Measurements from ENCODE around the gene TMEM161A.

The TMEM161A gene

DNA sequence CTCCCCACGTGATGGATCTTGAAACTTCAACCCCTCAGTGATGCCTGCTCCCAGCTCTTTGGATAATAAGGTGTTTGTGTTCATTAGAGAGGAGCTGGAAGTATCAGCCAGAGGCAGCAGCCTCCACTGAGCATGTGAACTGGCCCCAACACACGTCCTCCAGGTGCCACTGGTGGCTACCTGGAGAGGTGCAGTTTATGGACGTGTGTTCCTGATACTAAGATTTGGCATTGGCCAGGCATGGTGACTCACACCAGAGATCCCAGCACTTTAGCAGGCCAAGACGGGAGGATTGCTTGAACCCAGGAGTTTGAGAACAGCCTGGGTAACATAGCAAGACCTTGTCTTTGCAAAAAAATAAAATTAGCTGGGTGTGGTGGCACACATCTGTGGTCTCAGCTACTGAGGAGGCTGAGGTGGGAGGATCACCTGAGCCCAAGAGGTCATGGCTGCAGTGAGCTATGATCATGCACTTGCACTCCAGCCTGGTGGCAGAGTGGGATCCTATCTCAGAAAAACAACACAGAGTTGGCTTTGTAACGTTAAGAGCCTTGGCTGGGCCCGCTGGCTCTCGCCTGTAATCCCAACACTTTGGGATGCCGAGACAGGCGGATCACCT, 40.1 kb downstream of the TMEM161A start:
- DNase-seq (ENCODE audit: low spot score), result no peak

DNA sequence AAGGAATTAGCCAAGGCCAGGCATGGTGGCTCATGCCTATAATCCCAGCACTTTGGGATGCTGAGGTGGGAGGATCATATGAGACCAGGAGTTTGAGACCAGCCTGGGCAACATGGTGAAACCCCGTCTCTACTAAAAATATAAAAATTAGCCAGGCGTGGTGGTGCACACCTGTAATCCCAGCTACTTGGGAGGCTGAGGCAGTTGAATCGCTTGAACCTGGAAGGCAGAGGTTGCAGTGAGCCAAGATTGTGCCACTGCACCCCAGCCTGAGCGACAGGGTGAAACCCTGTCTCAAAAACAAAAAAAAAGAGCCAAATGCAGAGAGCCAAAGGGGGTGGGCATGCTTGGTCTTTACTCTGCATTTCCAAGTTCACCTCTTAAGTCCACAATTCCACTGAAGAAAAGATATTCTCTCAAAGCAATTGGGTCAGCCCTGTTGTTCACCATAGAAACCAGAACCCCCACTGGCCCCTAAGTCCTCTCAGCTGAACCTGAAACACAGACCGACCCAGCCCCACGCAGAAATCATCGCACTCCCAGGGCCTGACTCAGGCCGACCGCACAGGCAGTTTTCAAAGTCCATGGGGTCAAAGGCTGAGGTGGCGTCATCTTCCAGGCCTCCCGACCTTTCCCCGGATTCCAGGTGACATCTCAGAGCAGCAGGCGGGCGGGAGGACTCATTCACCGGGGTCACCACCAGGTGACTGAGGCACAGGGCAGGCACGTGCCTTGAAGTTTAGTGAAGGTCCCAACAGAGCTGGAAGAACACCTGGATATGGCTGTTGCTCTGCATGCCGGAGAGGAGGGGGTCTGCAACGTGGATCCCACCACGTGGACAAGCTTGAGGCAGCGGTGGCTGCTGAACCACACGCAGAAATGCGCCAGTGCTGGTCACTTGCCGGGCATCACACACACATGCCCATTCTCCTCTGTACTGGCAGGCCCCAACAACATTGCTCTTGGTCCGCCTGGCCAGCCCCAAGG, 41.3 kb downstream of the TMEM161A start:
- no peak for DNase-seq (ENCODE audit: low spot score)

DNA sequence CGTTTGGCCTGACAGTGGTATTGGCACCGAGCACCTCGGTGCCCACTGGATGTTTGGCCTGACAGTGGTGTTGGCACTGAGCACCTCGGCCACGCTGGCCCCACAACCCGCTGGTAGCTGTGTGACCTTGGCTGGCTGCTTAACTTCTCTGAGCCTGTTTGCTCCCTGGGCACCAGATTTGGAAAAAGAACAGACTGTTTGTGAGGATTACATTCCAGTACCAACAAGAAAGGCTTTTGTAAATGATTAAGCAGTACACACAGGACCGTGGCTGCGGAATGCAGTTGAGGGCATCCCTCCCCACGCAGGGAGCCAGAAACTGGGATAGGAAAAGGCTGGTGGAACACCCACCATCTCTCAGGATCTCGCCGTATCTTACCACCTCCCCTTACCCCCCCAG, 42.6 kb downstream of the TMEM161A start:
- no peak for DNase-seq (ENCODE audit: low spot score)

DNA sequence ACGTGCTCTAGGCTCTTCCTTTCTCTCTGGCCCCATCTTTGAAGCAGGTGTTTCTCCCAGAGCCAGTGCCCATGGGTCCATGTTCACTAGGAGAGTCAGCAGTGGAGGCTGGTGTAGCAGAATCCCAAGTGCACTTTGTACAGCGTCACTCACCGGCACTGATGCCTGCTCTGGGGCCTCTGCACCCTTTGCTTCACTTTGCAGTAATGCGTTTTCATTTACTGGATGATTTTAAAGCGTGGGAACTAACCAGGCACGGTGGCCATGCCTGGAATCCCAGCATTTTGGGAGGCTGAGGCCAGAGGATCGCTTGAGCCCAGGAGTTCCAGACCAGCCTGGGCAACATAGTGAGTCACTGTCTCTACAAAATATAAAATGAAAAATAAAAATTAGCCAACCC, 43.8 kb downstream of the TMEM161A start:
- no peak for DNase-seq (ENCODE audit: low spot score)

DNA sequence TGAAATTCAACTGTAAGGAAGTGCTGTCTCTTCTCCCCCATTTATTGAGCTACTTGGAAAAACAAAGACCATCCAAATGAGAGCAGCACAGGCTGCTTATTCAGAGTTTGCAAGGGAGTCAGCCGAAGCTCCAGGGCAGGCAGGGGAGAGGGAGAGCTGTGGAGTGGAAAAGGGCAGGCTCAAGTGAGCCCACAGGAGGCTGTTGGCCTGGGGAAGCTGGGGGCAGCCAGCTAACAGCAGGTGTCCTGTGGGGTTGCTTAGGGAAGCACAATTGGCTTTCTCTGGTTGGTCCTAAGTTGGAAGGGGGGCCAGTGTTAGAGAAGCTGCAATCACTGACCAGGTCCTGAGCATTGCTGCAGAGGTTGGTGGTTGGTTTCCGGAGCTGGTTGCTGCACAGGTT, 50.6 kb downstream of the TMEM161A start:
- no peak for DNase-seq (ENCODE audit: low spot score)

DNA sequence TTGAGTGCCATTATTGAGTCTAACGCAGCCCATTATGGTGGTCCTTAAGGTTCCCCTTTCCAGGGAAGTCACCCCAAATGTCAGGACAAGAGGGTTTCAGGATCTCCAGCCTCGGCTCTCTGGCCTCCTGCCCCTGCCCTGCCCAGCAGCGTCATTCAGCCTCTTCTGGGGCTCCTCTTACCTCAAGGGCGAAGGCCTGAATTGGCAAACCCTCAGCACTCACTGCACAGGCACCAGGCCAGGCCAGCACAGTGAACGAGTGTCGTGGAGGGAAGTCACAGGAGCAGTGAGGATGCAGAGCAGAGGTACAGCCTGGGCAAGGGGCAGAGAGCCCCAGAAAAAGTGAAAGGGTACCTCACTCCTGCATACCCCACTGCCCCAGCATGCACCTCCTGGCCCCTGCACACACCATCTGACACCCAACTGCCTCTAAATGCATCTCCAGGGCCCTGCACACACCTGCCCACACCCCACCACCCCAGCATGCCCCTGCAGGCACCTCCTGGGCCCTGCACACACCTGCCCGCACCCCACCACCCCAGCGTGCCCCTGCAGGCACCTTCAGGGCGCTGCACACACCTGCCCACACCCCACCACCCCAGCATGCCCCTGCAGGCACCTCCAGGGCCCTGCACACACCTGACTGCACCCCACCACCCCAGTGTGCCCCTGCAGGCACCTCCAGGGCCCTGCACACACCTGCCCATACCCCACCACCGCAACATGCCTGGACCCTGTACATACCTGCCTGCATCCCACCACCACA, 54.7 kb downstream of the TMEM161A start:
- DNase-seq (ENCODE audit: low spot score), result no peak

DNA sequence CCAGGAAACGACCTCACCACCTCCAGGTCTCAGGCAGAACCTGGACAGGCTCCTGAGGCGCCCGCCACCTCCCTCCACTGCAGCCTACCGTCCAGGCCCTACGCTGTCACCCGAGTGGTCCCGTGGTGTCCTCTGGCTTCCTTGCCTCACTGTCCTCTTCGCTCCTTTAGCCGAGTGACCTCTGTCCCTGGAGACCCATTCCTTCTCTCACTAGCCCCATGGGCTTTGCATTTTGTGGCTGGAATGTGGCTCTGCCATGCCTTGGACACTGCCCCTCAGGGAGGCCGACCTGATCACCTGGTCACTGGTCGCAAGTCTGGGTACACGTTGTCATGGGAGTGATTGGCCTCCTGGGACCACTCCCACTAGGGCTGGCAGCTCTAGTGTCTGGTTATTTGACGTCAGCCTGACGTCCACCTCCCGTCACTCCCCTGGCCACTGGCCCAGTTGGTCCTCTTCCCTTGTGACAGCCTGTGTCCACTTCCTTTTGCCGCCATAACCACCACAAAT, 56.6 kb downstream of the TMEM161A start:
- no peak for DNase-seq (ENCODE audit: low spot score)

DNA sequence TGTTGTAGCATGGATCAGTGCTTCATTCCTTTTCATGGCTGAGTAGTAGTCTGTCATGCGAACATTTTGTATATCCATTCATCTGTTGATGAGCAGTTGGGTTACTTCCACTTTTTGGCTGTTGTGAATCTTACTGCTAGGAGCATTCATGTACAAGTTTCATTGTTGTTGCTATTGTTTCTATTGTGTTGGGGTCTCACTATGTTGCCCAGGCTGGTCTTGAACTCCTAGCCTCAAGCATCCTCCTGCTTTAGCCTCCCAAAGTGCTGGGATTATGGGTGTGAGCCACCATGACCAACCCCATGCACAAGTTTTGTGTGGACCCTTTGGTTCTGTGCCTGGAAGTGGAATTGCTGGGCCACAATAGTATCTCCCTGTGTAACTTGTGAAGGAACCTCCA, 58.7 kb downstream of the TMEM161A start:
- DNase-seq (ENCODE audit: low spot score), result no peak

DNA sequence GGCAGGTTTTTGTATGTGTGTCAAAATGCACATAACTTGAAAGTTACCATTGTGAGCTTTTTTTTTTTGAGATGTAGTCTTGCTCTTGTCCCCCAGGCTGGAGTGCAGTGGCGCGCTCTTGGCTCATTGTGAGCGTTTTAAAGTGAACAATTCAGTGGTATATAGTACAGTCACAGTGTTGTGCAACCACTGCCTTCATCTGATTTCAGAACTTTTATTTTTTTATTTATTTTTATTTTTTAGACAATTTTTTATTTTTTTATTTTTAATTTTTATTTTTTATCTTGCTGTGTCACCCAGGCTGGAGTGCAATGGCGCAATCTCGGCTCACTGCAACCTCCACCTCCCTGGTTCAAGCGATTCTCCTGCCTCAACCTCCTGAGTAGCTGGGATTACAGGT, 59.5 kb downstream of the TMEM161A start:
- DNase-seq (ENCODE audit: low spot score), result no peak

DNA sequence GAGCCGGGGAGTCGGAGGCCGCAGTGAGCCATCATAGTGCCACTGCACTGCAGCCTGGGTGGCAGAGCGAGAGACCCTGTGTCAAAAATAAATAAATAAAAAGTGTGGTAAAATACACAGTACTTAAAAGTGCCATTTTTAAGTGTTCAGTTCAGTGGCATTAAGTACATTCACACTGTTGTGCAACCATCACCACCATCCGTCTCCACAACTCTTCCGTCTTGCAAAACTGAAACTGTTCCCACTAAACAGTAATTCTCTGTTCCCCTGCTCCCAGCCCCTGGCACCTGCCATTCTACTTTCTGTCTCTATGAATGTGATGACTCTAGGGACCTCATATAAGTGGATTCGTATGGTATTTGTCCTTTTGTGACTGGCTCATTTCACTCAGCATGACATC, 61.2 kb downstream of the TMEM161A start:
- DNase-seq (ENCODE audit: low spot score), result no peak

DNA sequence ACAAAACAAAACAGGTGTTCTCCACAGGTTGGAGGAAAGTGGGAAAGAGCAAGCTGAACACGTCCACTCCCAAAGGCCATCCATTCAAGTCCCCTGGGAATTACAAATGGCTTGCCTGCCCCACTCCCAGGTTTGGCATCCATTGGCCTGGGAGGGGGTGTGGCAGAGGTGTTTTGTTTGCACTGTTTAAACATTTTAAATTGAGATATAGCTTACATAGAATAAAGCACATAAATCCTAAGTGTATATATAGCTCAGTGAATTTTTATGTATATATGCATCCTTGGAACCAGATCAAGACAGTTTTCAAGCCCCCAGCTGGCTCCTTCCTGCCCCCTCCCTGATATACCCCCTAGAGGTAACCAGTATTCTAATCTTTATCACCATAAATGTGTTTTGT, 61.8 kb downstream of the TMEM161A start:
- DNase-seq (ENCODE audit: low spot score), result no peak

DNA sequence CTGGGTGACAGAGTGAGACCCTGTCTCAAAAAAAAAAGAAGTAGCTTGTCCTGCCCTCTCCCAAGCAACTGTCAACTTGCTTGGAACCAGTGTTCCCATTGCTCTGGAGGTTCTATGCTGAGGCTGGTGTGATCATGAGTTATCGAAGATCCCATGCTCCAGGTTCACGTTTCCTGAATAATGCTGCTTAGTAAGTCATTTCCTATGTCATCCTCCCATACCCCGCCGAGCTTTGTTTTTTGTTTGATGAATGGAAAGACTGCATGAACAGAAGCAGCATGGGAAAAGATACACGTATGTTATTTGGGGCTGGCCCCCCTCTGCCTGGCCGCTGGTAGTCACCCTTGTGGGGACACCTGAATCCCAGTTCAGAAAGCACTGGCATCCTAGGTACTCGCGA, 63.2 kb downstream of the TMEM161A start:
- no peak for DNase-seq (ENCODE audit: low spot score)

DNA sequence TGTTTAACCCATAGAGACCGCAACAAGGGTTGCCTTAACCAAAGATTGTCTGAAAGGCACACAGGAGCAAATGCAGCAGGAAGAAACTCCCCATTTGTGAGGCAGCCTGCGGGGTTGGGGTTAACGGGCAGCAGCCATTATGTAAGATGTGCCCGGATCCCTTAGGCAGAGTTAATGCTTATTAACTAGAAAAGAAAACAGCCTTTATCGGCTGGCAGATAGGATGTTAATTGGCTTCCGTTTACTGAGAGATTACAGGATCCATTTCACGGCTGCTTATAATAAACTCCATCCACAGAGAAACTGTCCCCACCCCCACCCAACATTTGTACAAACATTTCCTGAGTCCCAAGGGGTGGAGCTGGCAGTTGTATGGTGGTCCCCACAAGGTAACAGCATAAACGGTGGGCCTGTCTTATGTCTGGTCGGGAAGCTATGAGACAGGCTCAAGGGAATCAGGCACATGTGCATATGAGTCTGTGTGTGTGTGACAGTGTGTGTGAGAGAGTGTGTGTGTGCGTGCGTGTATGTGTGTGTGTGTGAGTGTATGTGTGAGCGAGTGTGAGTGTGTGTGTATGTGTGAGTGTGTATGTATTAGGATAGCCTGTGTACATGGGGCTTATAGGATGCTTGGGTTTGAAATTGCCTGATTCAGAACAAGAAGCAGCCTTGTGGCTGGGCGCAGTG, 63.9 kb downstream of the TMEM161A start:
- no peak for DNase-seq (ENCODE audit: low spot score)

DNA sequence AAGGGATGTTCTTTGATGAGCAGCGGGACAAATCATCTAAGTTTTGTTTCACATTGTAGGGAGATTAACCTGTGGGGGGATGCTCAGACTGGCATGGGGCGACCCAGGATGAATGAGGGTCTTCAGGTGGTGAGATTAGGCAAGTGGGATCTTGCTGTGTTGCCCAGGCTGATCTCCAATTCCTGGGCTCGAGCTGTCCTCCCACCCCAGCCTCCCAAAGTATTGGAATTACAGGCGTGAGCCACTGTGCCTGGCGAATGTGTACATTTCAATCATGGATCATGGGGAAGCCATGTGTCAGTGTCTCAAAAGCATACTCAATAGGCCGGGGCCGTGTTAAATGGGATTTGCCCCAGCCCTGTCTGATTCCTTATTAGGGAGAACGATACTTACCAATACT, 66.4 kb downstream of the TMEM161A start:
- no peak for DNase-seq (ENCODE audit: low spot score)
